Measurements from ENCODE around the gene PRKCE.

PRKCE gene

DNA sequence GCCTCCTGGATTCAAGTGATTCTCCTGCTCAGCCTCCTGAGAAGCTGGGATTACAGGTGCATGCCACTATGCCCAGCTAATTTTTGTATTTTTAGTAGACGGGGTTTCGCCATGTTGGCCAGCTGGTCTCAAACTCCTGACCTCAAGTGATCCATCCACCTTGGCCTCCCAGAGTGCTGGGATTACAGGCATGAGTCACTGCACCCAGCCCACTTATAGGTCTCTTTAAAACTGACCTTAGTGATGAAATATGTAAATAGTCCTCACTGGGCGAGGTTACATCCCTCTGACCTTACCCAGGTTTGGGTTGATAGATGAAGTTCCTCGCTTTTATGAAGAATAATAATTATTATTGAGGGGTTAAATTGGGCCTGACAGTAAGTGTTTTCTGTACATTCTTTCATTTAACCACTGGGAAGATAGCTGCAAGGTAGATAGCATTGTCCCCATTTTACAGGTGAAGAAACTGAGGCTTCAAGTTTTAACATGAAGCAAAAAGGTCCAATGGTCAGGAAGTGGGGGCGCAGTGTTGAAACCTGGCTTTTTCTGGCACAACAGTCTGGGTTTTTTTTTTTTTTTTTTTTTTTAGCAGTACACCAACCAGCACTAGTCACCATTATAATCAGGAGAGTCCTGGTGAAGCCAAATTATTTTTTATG is 471.0 kb downstream of the PRKCE start:
- DNase-seq (ENCODE audit: low read depth): no peak

DNA sequence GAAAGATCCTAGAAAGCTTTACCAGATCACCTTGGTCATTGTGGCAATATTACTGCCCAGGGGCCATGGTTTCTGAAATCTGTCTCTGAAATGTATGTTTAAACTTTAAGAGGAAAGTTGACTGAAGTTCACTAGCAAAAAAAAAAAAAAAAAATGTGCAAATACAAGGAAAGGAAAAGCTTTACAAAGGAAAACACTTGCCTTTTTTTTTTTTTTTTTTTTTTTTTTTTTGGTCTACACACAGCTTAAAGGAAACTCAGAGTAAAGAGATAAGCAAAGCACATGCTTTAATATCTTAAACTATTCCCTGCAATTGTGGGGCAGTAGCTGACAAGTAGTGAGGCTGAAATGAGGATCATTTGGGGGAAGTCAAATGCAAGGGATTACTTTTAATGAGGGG is 471.5 kb downstream of the PRKCE start:
- DNase-seq (ENCODE audit: low read depth): no peak

DNA sequence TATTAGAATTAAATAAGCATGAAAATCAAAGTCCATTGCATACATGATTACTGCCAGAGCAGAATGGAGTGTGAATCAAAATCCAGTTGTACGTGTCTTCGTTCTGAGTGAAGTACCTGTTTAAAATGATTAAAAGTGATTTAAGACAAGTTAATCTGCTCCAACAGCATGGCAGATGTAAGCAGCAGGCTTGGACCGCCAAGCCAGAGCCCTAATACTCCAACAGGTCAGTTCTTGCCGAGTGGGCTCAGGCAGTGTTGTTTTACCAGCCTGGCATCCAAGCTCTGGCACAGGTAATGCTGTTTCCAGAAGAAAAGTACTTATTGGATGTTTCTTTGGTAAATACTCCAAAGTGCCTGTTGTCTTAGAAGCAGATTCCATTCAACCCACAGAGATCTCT is 474.3 kb downstream of the PRKCE start:
- no peak for DNase-seq (ENCODE audit: low read depth)

- no peak for DNase-seq (ENCODE audit: low read depth)
Measured at GRCh38 chr2:46126571-46126970, 475.1 kb downstream of the PRKCE start.

GRCh38 chr2:46127176-46127575 is 475.7 kb downstream of the PRKCE start:
- DNase-seq (ENCODE audit: low read depth): no peak

DNA sequence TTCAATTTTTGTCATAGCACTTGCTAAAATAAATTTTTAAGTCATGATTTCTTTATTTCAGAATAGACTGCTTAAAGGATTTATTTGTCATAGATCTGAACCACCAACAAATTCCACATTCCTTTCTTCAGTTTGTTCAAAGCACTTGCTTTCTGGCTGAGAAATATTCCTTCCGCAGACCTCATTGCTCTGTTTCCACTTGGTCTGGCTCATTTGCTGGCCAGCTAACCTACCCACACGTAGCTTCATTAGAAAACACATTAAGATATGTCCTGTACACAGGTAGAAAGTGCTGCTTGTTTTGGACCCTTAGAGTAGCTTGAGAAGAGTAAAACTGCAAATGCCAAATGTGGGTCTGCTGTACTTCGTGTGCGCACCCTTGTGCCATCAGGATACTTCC is 479.0 kb downstream of the PRKCE start:
- DNase-seq (ENCODE audit: low read depth): no peak

DNA sequence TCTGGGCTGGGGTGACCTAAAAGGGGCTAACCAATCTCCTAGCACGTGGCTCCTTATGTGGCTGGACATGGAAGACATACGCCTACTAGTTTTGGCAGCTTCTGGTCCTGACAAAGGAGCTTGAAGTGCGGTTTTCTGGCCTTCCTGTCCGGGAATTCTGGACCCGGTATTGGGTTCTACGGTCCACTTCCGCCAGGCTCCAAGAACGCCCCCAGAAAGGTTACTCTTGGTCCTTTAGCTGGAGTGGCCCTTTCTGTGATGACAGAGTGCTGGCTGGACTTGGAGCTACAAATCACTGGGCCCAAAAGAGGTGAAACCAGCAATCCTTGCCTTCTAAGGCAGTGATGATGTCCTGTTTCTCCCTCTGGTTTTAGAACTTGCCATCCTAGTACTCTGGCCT is 481.5 kb downstream of the PRKCE start:
- no peak for DNase-seq (ENCODE audit: low read depth)

DNA sequence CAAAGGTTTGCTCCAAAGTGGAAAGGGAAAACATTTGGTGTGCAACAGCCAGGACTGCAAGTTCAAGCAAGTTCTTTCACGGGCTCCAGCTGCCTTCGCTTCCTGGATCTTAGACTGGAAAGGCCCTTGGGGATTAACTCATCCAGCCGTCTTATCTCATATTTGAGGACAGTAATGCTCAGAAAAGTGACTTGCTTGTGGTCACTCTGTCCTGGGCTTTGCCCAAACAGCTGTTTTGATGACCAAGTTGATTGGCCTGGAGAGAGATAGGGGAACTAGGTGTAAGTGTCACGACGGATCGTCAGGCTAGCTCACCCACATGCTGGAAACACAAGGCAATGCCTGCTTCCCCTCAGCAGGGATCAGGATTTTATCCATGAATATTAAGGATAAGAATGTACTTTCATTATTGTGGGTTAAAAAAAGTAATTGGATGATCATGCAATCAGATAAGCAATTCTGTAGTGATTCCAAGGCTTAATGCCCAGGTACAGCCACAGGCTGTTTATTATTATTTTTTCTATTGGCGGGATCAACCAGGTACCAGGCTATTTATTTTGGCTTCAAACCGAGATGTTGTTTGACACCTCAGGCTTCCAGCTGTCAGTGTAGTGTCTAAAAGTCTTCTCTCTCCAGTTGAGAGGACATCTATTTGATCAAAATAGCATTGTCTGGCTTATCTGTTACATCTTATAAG is 483.2 kb downstream of the PRKCE start:
- no peak for DNase-seq (ENCODE audit: low read depth)

DNA sequence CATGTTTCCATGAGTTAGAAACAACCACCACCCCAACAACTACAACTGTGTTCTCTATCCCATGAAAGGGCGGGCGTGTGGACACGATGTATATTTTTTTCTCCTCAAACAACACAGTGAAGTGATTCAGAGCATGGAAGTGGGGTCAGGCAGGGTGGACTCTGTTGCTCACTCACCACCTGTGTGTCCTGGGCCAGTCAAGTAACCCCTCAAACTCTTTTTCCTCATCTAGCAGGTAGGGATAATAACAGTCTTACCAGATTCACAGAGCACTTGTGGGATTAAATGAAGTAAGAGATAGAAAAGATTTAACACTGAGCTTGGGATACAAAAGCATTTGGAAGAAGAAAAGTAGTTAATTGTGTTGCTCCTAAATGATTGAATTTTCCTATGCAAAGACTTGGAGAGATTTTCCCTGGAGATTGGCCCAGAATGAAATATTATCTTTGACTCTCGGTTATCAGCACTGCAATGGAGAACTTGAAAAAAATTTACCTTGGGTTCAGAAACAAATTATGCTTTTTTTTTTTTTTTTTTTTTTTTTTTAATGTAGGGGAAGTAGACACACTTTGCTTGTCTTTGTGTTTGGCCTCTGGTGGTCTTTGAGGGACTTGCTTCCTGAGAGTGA is 483.9 kb downstream of the PRKCE start:
- no peak for DNase-seq (ENCODE audit: low read depth)

DNA sequence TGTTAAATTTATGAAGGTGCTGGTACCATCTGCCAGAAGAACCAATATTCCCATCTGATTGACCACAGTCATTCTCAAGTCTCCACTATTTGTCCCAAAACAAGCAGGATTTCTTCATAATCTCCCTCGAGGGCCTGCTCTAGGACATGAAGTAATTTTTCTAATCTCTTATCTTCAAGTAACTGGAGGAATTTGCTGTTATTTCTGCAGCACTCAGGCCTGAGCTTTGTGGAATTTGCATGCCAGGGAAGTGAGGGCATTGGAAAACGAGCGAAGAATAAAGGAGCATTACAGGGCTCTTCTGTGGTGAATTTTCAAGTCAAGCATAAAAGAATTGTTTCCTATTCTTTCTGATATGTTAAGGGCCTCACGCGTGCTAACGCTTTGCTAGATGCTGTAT is 484.5 kb downstream of the PRKCE start:
- no peak for DNase-seq (ENCODE audit: low read depth)

GRCh38 chr2:46136481-46136880 is 485.0 kb downstream of the PRKCE start:
- DNase-seq (ENCODE audit: low read depth): no peak

GRCh38 chr2:46136953-46137352 is 485.5 kb downstream of the PRKCE start:
- DNase-seq (ENCODE audit: low read depth): no peak

DNA sequence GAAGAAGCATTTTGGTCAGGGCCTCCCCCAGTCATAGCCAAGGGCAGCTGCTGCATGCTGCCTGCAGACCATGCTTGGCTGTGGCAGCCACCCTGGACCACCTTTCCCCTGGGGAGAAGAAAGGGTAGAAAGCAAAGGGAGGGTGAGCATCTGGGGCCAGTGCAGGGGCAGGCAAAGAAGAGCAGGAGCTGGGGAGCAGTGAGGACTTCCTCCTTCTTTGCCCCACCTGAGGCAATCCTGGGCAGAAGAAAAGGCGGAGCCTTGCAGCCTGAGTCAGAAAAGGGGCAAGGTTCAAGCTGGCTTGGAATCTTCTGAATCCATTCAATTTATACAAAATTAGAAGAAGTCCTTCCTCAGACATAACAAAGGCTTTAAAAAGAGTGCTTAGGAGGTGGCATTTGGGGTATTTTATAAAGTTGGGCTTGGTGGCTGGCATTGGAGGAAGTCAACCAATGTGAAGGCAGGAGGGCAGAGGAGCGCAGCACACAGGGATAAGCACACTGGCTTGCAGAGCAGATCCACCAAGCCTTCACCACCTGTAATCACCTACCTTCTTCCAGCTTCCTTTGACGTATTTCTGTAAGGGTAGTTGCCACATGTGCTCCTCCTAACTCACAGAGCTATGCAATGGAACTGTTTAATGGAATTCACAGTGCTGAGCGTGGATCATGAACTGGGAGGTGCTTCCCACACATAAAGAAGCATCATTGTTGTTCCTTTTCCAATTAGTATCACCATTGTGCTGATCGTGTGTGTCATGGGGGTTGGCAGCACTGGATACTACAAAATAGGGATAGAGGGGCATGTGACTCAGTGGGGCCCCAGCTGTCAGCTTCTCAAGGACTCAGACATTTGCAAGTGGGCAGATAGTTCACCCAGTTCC is 491.3 kb downstream of the PRKCE start:
- DNase-seq (ENCODE audit: low read depth): no peak

DNA sequence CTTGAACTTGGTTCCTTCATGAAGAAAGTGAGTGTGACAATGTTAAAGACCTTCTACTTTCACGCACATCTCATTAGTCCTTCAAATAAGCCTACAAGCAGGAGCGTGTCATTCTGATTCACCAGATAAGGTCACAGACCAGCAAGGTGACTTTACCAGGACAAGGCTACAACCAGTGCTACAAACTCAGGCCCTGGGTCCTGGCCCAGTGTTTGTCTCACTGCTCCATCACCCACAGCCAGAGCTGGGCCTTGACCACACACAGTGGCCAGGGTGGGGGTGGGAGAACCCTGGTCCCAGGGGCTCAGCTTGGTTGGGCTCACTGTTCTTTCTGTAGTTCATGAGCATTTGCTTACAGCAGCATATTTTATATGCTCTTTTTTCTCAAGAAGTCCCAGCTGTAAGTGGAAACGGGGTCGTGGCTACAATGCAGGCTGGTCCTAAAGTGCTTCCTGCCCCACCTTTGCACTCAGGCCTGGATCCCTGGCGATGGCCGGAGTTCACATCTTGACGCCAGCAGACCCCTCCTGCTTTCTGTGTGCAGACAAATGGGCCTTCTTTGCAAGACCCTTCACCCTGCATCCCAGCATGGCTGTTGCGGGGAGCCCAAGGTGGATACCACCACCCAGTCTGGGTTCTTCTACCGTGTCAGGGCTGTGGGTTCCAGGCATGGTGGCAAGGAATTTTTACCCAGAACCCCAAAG is 492.1 kb downstream of the PRKCE start:
- DNase-seq (ENCODE audit: low read depth): no peak

DNA sequence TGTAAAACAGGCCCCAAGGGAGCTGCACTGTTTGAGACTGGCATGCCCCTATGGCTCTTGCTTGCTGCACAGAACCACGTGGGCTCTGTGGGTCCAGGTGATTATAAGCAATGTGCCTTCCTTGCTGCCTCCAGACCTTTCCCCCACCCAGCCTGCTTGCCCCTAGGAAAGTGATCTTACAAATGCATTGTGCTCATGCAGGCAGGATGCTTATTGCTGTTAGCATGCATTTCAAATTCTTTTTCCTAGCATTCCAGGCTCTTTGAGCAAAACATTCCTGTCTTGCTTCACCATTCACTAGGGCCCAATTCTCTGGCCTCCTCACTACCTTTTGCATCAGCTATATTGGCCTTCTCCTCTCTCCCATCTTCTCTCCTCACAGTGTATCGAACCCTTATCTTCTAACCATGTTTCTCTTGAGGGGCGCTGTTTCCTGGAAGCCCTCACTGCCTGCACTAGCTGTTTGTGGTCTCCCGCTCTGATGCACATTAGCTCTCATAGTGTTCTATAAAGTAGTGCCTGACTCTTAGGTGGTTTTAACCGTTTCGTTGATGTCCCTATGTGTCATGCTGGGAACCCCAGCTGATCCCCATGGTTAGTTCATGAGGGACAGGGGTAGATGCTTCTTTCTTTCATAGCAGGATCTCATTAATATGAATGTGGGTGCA is 492.8 kb downstream of the PRKCE start:
- no peak for DNase-seq (ENCODE audit: low read depth)

DNA sequence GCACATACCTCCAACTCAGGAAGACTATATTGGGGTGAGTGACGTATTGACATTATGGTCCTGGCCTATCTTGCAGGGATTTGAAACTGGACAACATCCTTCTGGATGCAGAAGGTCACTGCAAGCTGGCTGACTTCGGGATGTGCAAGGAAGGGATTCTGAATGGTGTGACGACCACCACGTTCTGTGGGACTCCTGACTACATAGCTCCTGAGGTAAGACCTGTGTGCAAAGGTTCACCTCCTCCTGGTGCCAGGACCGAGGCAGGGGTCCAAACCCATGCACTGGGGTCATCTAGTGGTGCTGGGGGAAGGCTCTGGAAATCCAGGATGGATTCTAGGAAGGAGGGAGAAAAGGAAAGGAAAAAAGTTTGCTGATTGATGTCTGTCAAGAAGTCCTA is 493.5 kb downstream of the PRKCE start:
- DNase-seq (ENCODE audit: low read depth): no peak

DNA sequence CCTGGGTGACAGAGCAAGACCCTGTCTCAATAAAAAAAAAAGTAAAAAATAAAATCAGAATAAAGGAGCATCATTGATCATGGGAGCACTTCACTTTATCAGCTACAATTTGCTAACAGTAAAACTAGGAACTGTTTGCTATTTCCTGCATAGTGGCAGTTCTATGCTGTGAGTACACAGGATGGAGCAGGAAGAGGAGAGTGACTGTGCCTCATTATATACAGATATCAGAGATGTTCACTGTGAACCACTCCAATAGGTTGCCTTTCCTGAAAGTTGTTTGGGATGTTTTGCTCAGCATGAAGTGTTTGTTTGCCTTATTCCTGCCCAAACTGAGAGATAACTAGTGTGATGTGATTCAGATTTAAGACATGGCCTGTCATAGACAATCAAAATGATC is 494.4 kb downstream of the PRKCE start:
- DNase-seq (ENCODE audit: low read depth): no peak

GRCh38 chr2:46146866-46147502 is 495.5 kb downstream of the PRKCE start:
- no peak for DNase-seq (ENCODE audit: low read depth)

DNA sequence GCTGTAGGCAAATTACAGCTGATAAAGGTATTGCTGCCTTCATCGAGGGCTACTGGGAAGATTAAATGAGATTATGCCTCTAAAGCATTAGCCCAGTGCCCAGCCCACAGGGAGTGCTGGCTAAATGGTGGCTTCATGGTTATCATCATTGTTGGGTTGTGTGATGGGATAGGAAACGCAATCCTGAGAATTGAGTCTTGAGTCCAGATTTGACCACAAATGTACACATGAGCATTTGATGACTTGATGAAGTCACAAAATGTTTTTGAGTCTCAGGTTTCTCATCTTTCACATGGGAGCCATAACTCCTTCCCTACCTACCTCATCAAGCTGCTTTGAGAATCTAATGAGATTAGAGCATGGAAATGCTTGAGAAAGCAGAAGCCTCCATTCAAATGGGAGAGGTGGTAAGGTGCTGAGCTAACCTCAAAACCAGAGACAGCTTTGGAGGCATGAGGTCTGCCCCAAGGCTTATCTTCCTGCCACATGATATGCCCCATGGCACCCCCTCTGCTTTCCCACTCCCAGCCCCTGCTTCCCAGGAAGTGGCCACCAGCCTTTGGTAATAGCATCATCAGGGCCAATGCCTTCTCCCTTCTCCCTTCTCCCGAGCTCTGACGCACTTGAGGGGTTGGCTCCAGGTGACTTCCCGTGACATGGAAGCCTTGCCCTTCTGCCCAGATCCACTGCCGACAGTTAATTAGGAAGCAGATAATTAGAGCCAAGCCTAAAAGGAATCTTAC is 496.3 kb downstream of the PRKCE start:
- no peak for DNase-seq (ENCODE audit: low read depth)

GRCh38 chr2:46148369-46148736 is 496.9 kb downstream of the PRKCE start:
- DNase-seq (ENCODE audit: low read depth): no peak

Data from stimulated activated CD8-positive, alpha-beta memory T cell treated with anti-CD3 and anti-CD28 coated beads, Interleukin-15, amount 100 ng/mL, for 1 hour (primary cell).